GM12878 (cell line): Measurements from ENCODE around the gene CCDC177. TPM values are rescaled to one million over a fixed set of nuclear protein-coding genes. Genes with fewer than 3 reads are reported as not detected.

Experiments
- ATAC-seq: fragments of 200-7000 bp; cut with Tn5 transposase; 3 replicates; pipeline ENCODE4 v1.9.1; 2020; ENCODE audit warnings: mild to moderate bottlenecking, moderate library complexity
- BruUV-seq: library from RNA; stranded (reverse); fragments of 400-500 nt; replicated peaks from 2 replicates; lab custom pipeline; 2021; lab: Mats Ljungman, UMichigan
- CTCF ChIA-PET: fragments of 300-600 bp; sonication (Branson Sonifier 250); formaldehyde crosslinking; extraction: SDS; loops from one replicate; lab custom pipeline; 2021; ENCODE audit warnings: inconsistent platforms; lab: Yijun Ruan, JAX
- POLR2A ChIA-PET: fragments of 350-600 bp; formaldehyde crosslinking; extraction: SDS; loops from one replicate; lab custom pipeline; 2021; ENCODE audit warnings: inconsistent platforms; lab: Charles Lee
- RAD21 ChIA-PET: fragments of 300-600 bp; sonication (Branson Sonifier 250); formaldehyde crosslinking; loops from one replicate; lab custom pipeline; 2023; ENCODE audit warnings: antibody characterized with exemption; ENCODE audit not compliant: unreplicated experiment; lab: Charles Lee
- SMC1A ChIA-PET: fragments of 300-600 bp; sonication (Branson Sonifier 250); formaldehyde crosslinking; loops from one replicate; lab custom pipeline; 2023; ENCODE audit not compliant: unreplicated experiment, uncharacterized antibody; lab: Charles Lee
- DNase-seq: peaks from one replicate; pipeline ENCODE4 v3.0.0-alpha.2; 2011; ENCODE audit warnings: low read depth, low spot score
- FAIRE-seq: peaks from 3 replicates; lab custom pipeline; 2011; peaks lifted over from hg19 to GRCh38; lab: Jason Lieb, UNC
- H2AFZ ChIP-seq: 2 replicates; pipeline ENCODE4 v1.6.0; 2011; ENCODE audit warnings: low read depth, low read length, control low read depth; ENCODE audit not compliant: control insufficient read depth
- H3K27ac ChIP-seq: 2 replicates; pipeline ENCODE4 v1.5.1; 2011; ENCODE audit warnings: control low read depth; ENCODE audit not compliant: control insufficient read depth, insufficient read depth
- H3K27me3 ChIP-seq, 2 experiments: replicated peaks in 1 of 2; 2 replicates each; pipeline versions ENCODE4 v1.6.0 to v1.6.1; 2011; ENCODE audit warnings: low read length in 1 of 2; ENCODE audit not compliant: control insufficient read depth in 2 of 2, insufficient read depth in 2 of 2
- H3K36me3 ChIP-seq, 2 experiments: 2 replicates each; pipeline ENCODE4 v1.5.1; 2011; ENCODE audit warnings: low read length in 1 of 2; ENCODE audit not compliant: control insufficient read depth in 2 of 2, insufficient read depth in 2 of 2
- H3K4me1 ChIP-seq: 2 replicates; pipeline ENCODE4 v1.6.1; 2011; ENCODE audit warnings: mild to moderate bottlenecking, low read length, moderate library complexity, mixed read lengths; ENCODE audit not compliant: control insufficient read depth, insufficient read depth
- H3K4me2 ChIP-seq: 2 replicates; pipeline ENCODE4 v1.6.0; 2011; ENCODE audit warnings: control low read depth; ENCODE audit not compliant: control insufficient read depth, insufficient read depth
- H3K4me3 ChIP-seq: fragments of 200-600 bp; sonication (generic); 2 replicates; pipeline ENCODE4 v1.5.1; 2016
- H3K79me2 ChIP-seq: 2 replicates; pipeline ENCODE4 v1.6.0; 2011; ENCODE audit warnings: low read length; ENCODE audit not compliant: control insufficient read depth, insufficient read depth
- H3K9ac ChIP-seq: 2 replicates; pipeline ENCODE4 v1.8.0; 2011; ENCODE audit warnings: low read length, control low read depth, mixed read lengths; ENCODE audit not compliant: control insufficient read depth, insufficient read depth
- H3K9me3 ChIP-seq: replicated peaks from 3 replicates; pipeline ENCODE4 v1.5.1; 2011; ENCODE audit warnings: mild to moderate bottlenecking, low read length; ENCODE audit not compliant: control insufficient read depth, insufficient read depth
- H4K20me1 ChIP-seq: 2 replicates; pipeline ENCODE4 v1.6.0; 2011; ENCODE audit not compliant: control insufficient read depth, insufficient read depth
- BCL3 ChIP-seq: IDR thresholded peaks from 2 replicates; pipeline ENCODE4 v1.6.1; 2011; ENCODE audit warnings: borderline replicate concordance, low read depth, mild to moderate bottlenecking, moderate library complexity, low read length; ENCODE audit not compliant: insufficient read depth, poor library complexity, severe bottlenecking
- DPF2 ChIP-seq: fragments of 450-650 bp; IDR thresholded peaks from 2 replicates; pipeline ENCODE4 v1.6.1; 2017; ENCODE audit warnings: mild to moderate bottlenecking
- E4F1 ChIP-seq: fragments of 450-650 bp; IDR thresholded peaks from 2 replicates; pipeline ENCODE4 v1.6.1; 2018; ENCODE audit warnings: borderline replicate concordance, mild to moderate bottlenecking; ENCODE audit not compliant: partially characterized antibody
- JUND ChIP-seq: IDR thresholded peaks from 2 replicates; pipeline ENCODE4 v1.6.1; 2012; ENCODE audit warnings: low read depth, mild to moderate bottlenecking, low read length, improper control_type of control experiment, moderate library complexity
- KAT2A ChIP-seq: conservative IDR thresholded peaks from 2 replicates; pipeline ENCODE4 v1.6.1; 2011; ENCODE audit warnings: low read depth, low read length; ENCODE audit not compliant: control insufficient read depth
- MXI1 ChIP-seq: fragments of 150-350 bp; IDR thresholded peaks from 2 replicates; pipeline ENCODE4 v1.6.1; 2011; ENCODE audit warnings: low read depth, mild to moderate bottlenecking, inconsistent platforms, low read length, improper control_type of control experiment
- RB1 ChIP-seq: fragments of 450-650 bp; formaldehyde crosslinking; IDR thresholded peaks from 2 replicates; pipeline ENCODE4 v1.6.1; 2017; ENCODE audit warnings: mild to moderate bottlenecking, borderline replicate concordance
- SIN3A ChIP-seq: IDR thresholded peaks from 2 replicates; pipeline ENCODE4 v1.6.1; 2012; ENCODE audit warnings: low read depth, low read length, improper control_type of control experiment
- SMAD5 ChIP-seq: IDR thresholded peaks from 2 replicates; pipeline ENCODE4 v1.6.1; 2016; ENCODE audit warnings: antibody characterized with exemption, low read depth
- SUZ12 ChIP-seq: fragments of 200-600 bp; sonication (generic); IDR thresholded peaks from one replicate; pipeline ENCODE4 v1.6.1; 2018; ENCODE audit warnings: antibody characterized with exemption, mild to moderate bottlenecking; ENCODE audit not compliant: unreplicated experiment
- TCF3 ChIP-seq: IDR thresholded peaks from 2 replicates; pipeline ENCODE4 v1.6.1; 2012; ENCODE audit warnings: low read depth, mild to moderate bottlenecking, low read length, borderline replicate concordance; ENCODE audit not compliant: insufficient read depth
- WGBS: methylation state at CpG from one replicate; pipeline ENCODE4 v1.1.6; 2016; ENCODE audit warnings: low lambda C conversion rate; ENCODE audit not compliant: insufficient replicate concordance, insufficient coverage; ENCODE audit errors: missing lambda C conversion rate; 5-methylcytosine and 5-hydroxymethylcytosine counted together
- in situ Hi-C: fragments of 300-500 bp; cut with MboI; formaldehyde crosslinking; loops from 9 replicates; pipeline ENCODE4 v1.14.3; 2018; ENCODE audit warnings: mixed read lengths
- intact Hi-C: fragments of 100-400 bp; cut with micrococcal nuclease; formaldehyde crosslinking; loops from one replicate; pipeline ENCODE4 v1.14.2; 2022; ENCODE audit not compliant: unreplicated experiment
- polyA plus RNA-seq, 11 experiments: library from polyadenylated mRNA; depleted of rRNA in 4 of 11; unstranded in 6 of 11; stranded (reverse) in 5 of 11; fragments of >200 nt; fragmentation: Nextera tagmentation in 4 of 11; fragmentation: Illumina TruSeq in 1 of 11; extraction: Ambion mirVana in 4 of 11; extraction: Trizol in 1 of 11; gene quantifications; 1 replicate in 1 of 11; 2 replicates in 10 of 11; pipeline versions ENCODE4 v1.2.1 to v1.2.3, GENCODE V29; 2011 to 2016; ENCODE audit warnings: inconsistent platforms in 2 of 11, missing spikeins in 2 of 11, low read depth in 1 of 11
- total RNA-seq, 4 experiments: library from RNA; depleted of rRNA in 3 of 4; stranded (reverse); fragments of >200 nt in 3 of 4; fragmentation: Illumina TruSeq in 1 of 4; extraction: Trizol in 1 of 4; gene quantifications; 2 replicates each; pipeline versions ENCODE4 v1.2.1 to v1.2.3, GENCODE V29; 2013 to 2021
- TF ChIP-seq, protein P1 (sequence below): IDR thresholded peaks from 2 replicates; pipeline ENCODE4 v1.6.1; 2012; ENCODE audit warnings: low read depth, low read length, improper control_type of control experiment
- TF ChIP-seq, protein P2 (sequence below): fragments of 450-650 bp; IDR thresholded peaks from 2 replicates; pipeline ENCODE4 v1.6.1; 2017; ENCODE audit warnings: mild to moderate bottlenecking

The CCDC177 gene
- total and polyA plus RNA-seq, 10 of the 15 experiments (the other 5 are each of a cell fraction or from before 2014, with no cell fraction given) = not detected

DNA sequence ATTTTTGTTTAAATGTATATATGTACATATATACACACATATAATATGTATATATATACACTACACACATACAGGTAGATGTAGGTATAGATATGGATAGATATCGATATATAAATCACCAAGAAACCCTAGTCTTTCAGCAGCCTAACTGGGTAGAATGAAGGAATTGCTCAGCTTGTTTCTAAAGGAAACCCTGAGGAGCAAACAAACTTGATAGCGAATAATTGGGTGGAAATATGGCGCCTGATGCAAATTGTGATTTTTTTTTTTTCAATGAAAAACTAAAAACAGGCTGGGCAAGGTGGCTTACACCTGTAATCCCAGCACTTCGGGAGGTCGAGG lies 254 bp upstream of the CCDC177 start:
- intact Hi-C loops = loop anchor here (2.0 to 10.0 kb wide), 2 partner anchors 100 to 332 kb away; no protein-coding TSS in a partner anchor
- Histone ChIP-seq H3K4me2 (no peak overlapping the region), H3K36me3 (no peaks in the 10 kb centered on the region), H3K9me3 (no peaks in the 10 kb centered on the region; the same call in 2 of the 3 replicates), H3K4me1 (no peaks in the 10 kb centered on the region), H2AFZ (no peak overlapping the region), H3K9ac (no peak overlapping the region), H3K27ac (no peak overlapping the region), H3K4me3 (no peak overlapping the region), H3K79me2 (no peaks in the 10 kb centered on the region), H3K27me3 (peaks cover 13 to 16% of the 10 kb centered on the region in 2 experiments), H4K20me1 (no peaks in the 10 kb centered on the region)
- POLR2A ChIA-PET = no interaction called here
- DNase-seq (no peak), ATAC-seq (no peak), FAIRE-seq (no peak)
- TF ChIP-seq SMAD5 (no peak), MXI1 (no peak), DPF2 (no peak), RB1 (no peak), JUND (no peak), KAT2A (no peak), E4F1 (no peak), TCF3 (no peak), BCL3 (no peak), SUZ12 (no peak), SIN3A (no peak)
- TF ChIP-seq, protein P1, sequence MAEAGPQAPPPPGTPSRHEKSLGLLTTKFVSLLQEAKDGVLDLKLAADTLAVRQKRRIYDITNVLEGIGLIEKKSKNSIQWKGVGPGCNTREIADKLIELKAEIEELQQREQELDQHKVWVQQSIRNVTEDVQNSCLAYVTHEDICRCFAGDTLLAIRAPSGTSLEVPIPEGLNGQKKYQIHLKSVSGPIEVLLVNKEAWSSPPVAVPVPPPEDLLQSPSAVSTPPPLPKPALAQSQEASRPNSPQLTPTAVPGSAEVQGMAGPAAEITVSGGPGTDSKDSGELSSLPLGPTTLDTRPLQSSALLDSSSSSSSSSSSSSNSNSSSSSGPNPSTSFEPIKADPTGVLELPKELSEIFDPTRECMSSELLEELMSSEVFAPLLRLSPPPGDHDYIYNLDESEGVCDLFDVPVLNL = no peak
- TF ChIP-seq, protein P2, sequence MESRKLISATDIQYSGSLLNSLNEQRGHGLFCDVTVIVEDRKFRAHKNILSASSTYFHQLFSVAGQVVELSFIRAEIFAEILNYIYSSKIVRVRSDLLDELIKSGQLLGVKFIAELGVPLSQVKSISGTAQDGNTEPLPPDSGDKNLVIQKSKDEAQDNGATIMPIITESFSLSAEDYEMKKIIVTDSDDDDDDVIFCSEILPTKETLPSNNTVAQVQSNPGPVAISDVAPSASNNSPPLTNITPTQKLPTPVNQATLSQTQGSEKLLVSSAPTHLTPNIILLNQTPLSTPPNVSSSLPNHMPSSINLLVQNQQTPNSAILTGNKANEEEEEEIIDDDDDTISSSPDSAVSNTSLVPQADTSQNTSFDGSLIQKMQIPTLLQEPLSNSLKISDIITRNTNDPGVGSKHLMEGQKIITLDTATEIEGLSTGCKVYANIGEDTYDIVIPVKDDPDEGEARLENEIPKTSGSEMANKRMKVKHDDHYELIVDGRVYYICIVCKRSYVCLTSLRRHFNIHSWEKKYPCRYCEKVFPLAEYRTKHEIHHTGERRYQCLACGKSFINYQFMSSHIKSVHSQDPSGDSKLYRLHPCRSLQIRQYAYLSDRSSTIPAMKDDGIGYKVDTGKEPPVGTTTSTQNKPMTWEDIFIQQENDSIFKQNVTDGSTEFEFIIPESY = no peak
- CTCF ChIA-PET = interaction anchor here (0.6 to 2.4 kb wide), 14 partner anchors 11 to 641 kb away, joined by 3 to 20 read pairs (median 4); no protein-coding TSS in a partner anchor
- no TSS peak for BruUV-seq
- WGBS = 44% methylated on average over 5 of the region's 5 CpGs
- SMC1A ChIA-PET = interaction anchor here (0.8 to 1.0 kb wide), 4 partner anchors 60 to 333 kb away, joined by 3 to 4 read pairs (median 3); no protein-coding TSS in a partner anchor
- in situ Hi-C loops = loop anchor here (5.0 kb wide), 1 partner anchor 323 kb away; no protein-coding TSS in a partner anchor
- RAD21 ChIA-PET = interaction anchor here (1.0 kb wide), 2 partner anchors 332 to 333 kb away, joined by 3 to 4 read pairs; no protein-coding TSS in a partner anchor
